ENCODE data around the gene MRPS22. TPM values are rescaled to one million over a fixed set of nuclear protein-coding genes. Genes with fewer than 3 reads are reported as not detected.

MRPS22 gene
- total and polyA plus RNA-seq, 4 donors, result 33.2 to 44.7 (median 40.2) TPM

- no peak for DNase-seq
- no peak for TF ChIP-seq CTCF (IDR thresholded peaks at IDR 0.05; ENCODE audit: control extremely low read depth, extremely low read depth)
- peaks cover 0 to 4% (median 0%) of the 10 kb centered on the region in 4 donors for H3K9me3 ChIP-seq (ENCODE audit: control insufficient read depth in 4 of 4, insufficient read depth in 3 of 4, low read length in 3 of 4)
- ATAC-seq (ENCODE audit: insufficient read depth, low FRiP score), result no peak
- no peaks in the 10 kb centered on the region for H3K36me3 ChIP-seq (ENCODE audit: control insufficient read depth in 4 of 4, insufficient read depth in 4 of 4, low read length in 4 of 4)
- no peaks in the 10 kb centered on the region for H3K27me3 ChIP-seq (ENCODE audit: control insufficient read depth in 3 of 3, insufficient read depth in 3 of 3, low read length in 2 of 3)
- no peak overlapping the region for H3K4me3 ChIP-seq
- 82 to 84% methylated on average over 4 of the region's 4 CpGs for WGBS, 2 donors
- H3K9ac ChIP-seq (ENCODE audit: insufficient read depth in 1 of 2, low read length in 2 of 2), result no peak overlapping the region
- H3K27ac ChIP-seq (ENCODE audit: low read depth in 1 of 2, low read length in 1 of 2), result no peak overlapping the region
- no peaks in the 10 kb centered on the region for H3K4me1 ChIP-seq (ENCODE audit: control insufficient read depth in 5 of 5, insufficient read depth in 5 of 5, low read length in 5 of 5)
Measured at GRCh38 chr3:139309880-139310279, 33.9 kb upstream of the MRPS22 start.

DNA sequence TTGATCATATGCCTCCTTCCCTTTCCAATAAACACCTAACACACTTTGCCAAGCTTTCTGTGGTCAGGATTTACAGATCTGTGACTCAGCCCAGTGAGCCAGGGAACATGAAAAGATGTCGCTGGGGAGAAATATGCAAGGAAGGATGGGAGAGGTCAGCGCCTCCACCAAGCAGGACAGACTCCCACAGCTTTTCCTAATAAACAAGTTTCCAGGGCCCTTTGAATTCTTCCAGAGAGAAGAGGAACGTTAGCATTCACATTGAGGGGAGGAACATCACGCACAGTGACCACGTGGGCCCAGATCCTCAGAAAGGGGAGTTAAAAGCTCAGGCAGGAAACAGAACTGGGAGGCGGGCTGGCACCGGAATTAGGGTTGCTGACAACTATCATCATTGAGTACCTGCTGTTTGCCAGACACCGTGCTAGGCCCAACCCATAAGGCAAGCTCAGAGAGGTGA, 33.3 kb upstream of the MRPS22 start:
- DNase-seq, result no peak
- no peaks in the 10 kb centered on the region for H3K36me3 ChIP-seq (ENCODE audit: control insufficient read depth in 4 of 4, insufficient read depth in 4 of 4, low read length in 4 of 4)
- no peak overlapping the region for H3K9ac ChIP-seq (ENCODE audit: insufficient read depth in 1 of 2, low read length in 2 of 2)
- no peak overlapping the region for H3K27ac ChIP-seq (ENCODE audit: low read depth in 1 of 2, low read length in 1 of 2)
- H3K27me3 ChIP-seq (ENCODE audit: control insufficient read depth in 3 of 3, insufficient read depth in 3 of 3, low read length in 2 of 3), result no peaks in the 10 kb centered on the region
- no peak overlapping the region for H3K4me3 ChIP-seq
- no peak for TF ChIP-seq CTCF (IDR thresholded peaks at IDR 0.05; ENCODE audit: control extremely low read depth, extremely low read depth)
- no peaks in the 10 kb centered on the region for H3K4me1 ChIP-seq (ENCODE audit: control insufficient read depth in 5 of 5, insufficient read depth in 5 of 5, low read length in 5 of 5)
- 75 to 78% methylated on average over 8 of the region's 8 CpGs for WGBS, 2 donors
- H3K9me3 ChIP-seq (ENCODE audit: control insufficient read depth in 4 of 4, insufficient read depth in 3 of 4, low read length in 3 of 4), result peaks cover 0 to 4% (median 0%) of the 10 kb centered on the region in 4 donors
- no peak for ATAC-seq (ENCODE audit: insufficient read depth, low FRiP score)

DNA sequence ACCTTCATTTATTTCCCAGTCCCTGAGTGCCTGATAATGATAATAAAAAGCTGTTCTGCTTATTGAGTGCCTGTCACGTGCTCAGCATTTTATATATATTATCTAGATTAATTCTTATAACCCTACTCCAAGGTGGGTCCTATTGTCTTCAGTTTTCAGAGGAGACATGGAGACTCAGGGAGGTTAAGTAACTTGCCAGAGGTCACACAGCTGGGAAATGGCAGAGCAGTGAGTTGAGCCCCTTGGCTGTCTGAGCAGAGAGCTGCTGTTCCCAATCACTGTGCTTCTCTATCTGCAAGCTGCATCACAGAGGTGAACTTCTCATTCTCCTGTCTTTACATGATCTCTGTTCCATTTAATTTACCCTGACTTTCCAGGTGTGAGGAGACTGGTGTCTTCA, 32.3 kb upstream of the MRPS22 start:
- Histone ChIP-seq H3K9ac (ENCODE audit: insufficient read depth in 1 of 2, low read length in 2 of 2) (no peak overlapping the region), H3K36me3 (ENCODE audit: control insufficient read depth in 4 of 4, insufficient read depth in 4 of 4, low read length in 4 of 4) (no peaks in the 10 kb centered on the region), H3K9me3 (ENCODE audit: control insufficient read depth in 4 of 4, insufficient read depth in 3 of 4, low read length in 3 of 4) (peaks cover 0 to 4% (median 0%) of the 10 kb centered on the region in 4 donors), H3K4me3 (no peak overlapping the region), H3K4me1 (ENCODE audit: control insufficient read depth in 5 of 5, insufficient read depth in 5 of 5, low read length in 5 of 5) (no peaks in the 10 kb centered on the region), H3K27ac (ENCODE audit: low read depth in 1 of 2, low read length in 1 of 2) (no peak overlapping the region), H3K27me3 (ENCODE audit: control insufficient read depth in 3 of 3, insufficient read depth in 3 of 3, low read length in 2 of 3) (no peaks in the 10 kb centered on the region)
- WGBS, 2 donors, result 49 to 78% methylated on average over 1 of the region's 1 CpG
- no peak for DNase-seq
- no peak for TF ChIP-seq CTCF (IDR thresholded peaks at IDR 0.05; ENCODE audit: control extremely low read depth, extremely low read depth)
- no peak for ATAC-seq (ENCODE audit: insufficient read depth, low FRiP score)

DNA sequence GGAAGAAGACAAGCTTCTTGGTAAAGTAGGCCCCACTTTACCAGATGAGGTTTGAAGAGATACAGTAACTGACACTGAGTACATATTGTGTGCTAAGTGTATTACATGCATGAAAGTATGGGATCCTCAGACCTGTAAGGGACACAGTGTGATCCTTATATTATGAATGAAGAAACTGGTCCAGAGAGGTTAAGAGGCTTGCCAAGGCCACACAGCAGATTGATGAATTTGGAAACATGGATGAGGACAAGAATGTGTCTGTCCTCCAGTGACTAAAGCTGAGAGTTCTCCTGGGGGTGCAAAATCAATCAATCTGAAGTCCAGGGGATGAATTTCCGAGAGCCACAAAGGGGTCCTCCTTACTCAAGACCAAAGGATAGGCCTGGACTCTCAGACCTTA, 31.4 kb upstream of the MRPS22 start:
- Histone ChIP-seq H3K36me3 (ENCODE audit: control insufficient read depth in 4 of 4, insufficient read depth in 4 of 4, low read length in 4 of 4) (no peaks in the 10 kb centered on the region), H3K27me3 (ENCODE audit: control insufficient read depth in 3 of 3, insufficient read depth in 3 of 3, low read length in 2 of 3) (no peaks in the 10 kb centered on the region), H3K9me3 (ENCODE audit: control insufficient read depth in 4 of 4, insufficient read depth in 3 of 4, low read length in 3 of 4) (peaks cover 0 to 4% (median 0%) of the 10 kb centered on the region in 4 donors), H3K4me1 (ENCODE audit: control insufficient read depth in 5 of 5, insufficient read depth in 5 of 5, low read length in 5 of 5) (no peaks in the 10 kb centered on the region), H3K9ac (ENCODE audit: insufficient read depth in 1 of 2, low read length in 2 of 2) (no peak overlapping the region), H3K4me3 (no peak overlapping the region), H3K27ac (ENCODE audit: low read depth in 1 of 2, low read length in 1 of 2) (no peak overlapping the region)
- WGBS, 2 donors, result 94 to 95% methylated on average over 1 of the region's 1 CpG
- ATAC-seq (ENCODE audit: insufficient read depth, low FRiP score) (no peak), DNase-seq (no peak)
- no peak for TF ChIP-seq CTCF (IDR thresholded peaks at IDR 0.05; ENCODE audit: control extremely low read depth, extremely low read depth)
